ENCODE results near the gene SCCPDH. TPM values are rescaled to one million over a fixed set of nuclear protein-coding genes. Genes with fewer than 3 reads are reported as not detected.

Gene SCCPDH
- total RNA-seq, 1 experiment from 2014 or later: 42.3 TPM

DNA sequence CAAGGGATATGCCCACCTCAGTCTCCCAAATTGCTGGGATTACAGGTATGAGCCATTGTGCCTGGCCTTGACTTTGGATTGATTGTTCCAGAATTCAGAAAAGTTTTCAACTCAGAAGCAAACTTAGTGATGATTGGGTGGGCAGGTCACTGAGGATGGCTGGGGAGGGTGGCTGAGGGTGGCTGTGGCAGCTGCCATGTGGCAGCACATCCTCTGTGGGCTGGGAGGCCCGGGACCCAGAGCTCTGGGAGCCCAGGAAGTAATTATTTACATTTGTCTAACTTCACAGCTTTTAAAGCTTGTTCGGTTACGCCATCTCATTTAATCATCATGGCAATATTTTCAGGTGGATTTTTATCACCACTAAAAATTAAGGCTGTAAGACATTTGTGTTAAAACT lies 76.1 kb downstream of the SCCPDH start:
- H3K9ac ChIP-seq (ENCODE audit: low read length): no peak overlapping the region
- H4K20me1 ChIP-seq (ENCODE audit: insufficient read depth, low read depth, low read length): no peaks in the 10 kb centered on the region
- H3K79me2 ChIP-seq (ENCODE audit: low read length): no peaks in the 10 kb centered on the region
- no peaks in the 10 kb centered on the region for H3K4me1 ChIP-seq (ENCODE audit: low read length)
- H2AFZ ChIP-seq (ENCODE audit: low read length): no peak overlapping the region
- H3K9me2 ChIP-seq (replicated peaks; ENCODE audit: insufficient read depth, low read length): no peaks in the 10 kb centered on the region
- H3K27ac ChIP-seq (ENCODE audit: low read length): no peak overlapping the region
- H3K4me3 ChIP-seq (ENCODE audit: low read length): no peak overlapping the region
- H3K36me3 ChIP-seq (ENCODE audit: insufficient read depth, low read length): no peaks in the 10 kb centered on the region
- no peak overlapping the region for H3K4me2 ChIP-seq (ENCODE audit: low read depth, low read length, poor library complexity, severe bottlenecking)
- no peaks in the 10 kb centered on the region for H3K9me3 ChIP-seq (ENCODE audit: low read length)
- no peak for DNase-seq
- H3K27me3 ChIP-seq (ENCODE audit: low read length): no peaks in the 10 kb centered on the region

DNA sequence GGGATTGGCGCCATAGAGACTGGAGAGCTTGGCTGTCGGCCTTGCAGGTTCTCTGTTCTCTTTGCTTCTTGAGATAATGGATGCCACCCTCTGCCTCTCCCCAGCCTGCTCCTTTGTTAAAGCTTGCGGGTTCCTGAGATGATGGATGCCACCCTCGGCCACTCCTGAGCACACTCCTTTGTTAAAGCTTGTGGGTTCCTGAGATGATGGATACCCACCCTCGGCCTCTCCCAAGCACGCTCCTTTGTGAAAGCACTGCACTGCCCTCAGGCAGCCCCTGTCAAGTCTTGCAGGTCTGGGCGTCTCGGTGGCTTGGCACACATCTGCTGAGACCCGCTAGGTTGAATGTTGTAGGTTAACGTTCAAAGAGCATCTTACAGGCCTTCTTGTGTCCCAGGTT lies 76.5 kb downstream of the SCCPDH start:
- H3K4me1 ChIP-seq (ENCODE audit: low read length): no peaks in the 10 kb centered on the region
- H3K36me3 ChIP-seq (ENCODE audit: insufficient read depth, low read length): no peaks in the 10 kb centered on the region
- H3K27ac ChIP-seq (ENCODE audit: low read length): no peak overlapping the region
- H3K4me3 ChIP-seq (ENCODE audit: low read length): no peak overlapping the region
- no peaks in the 10 kb centered on the region for H3K27me3 ChIP-seq (ENCODE audit: low read length)
- no peaks in the 10 kb centered on the region for H3K9me2 ChIP-seq (replicated peaks; ENCODE audit: insufficient read depth, low read length)
- H2AFZ ChIP-seq (ENCODE audit: low read length): no peak overlapping the region
- no peaks in the 10 kb centered on the region for H3K9me3 ChIP-seq (ENCODE audit: low read length)
- H4K20me1 ChIP-seq (ENCODE audit: insufficient read depth, low read depth, low read length): no peaks in the 10 kb centered on the region
- no peak overlapping the region for H3K9ac ChIP-seq (ENCODE audit: low read length)
- no peak for DNase-seq
- H3K79me2 ChIP-seq (ENCODE audit: low read length): no peaks in the 10 kb centered on the region
- no peak overlapping the region for H3K4me2 ChIP-seq (ENCODE audit: low read depth, low read length, poor library complexity, severe bottlenecking)

DNA sequence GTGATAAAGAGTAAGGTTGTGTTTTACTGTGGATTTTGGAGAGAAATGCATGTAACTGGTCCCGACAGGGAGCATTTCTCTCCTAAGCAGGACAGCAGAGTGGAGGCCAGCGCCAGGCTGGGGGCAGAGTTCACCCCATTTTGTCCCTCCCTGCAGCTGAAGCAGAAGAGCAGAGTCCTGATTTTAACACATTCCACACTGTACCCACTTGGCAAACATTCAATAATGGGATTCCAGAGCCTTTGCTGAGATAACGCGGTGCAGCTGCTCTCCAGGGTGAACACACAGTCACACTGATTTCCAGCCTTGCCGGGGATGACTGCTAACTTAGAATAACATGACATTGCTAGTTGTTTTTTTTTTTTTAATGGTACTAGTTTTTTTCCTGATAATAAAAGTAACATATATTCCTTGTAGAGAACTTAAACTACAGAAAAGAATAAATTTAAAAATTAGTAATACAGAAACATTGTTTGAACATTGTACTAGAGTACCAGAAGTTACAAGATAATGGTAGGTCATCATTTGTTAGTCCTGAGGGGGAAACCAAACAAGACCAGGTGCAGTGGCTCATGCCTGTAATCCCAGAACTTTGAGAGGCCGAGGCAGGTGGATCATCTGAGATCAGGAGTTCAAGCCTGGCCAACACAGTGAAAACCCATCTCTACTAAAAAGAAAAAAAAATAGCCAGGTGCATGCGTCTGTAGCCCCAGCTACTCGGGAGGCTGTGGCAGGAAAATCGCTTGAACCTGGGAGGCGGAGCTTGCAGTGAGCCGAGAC lies 77.2 kb downstream of the SCCPDH start:
- Histone ChIP-seq H2AFZ (ENCODE audit: low read length) (no peak overlapping the region), H4K20me1 (ENCODE audit: insufficient read depth, low read depth, low read length) (no peaks in the 10 kb centered on the region), H3K27ac (ENCODE audit: low read length) (no peak overlapping the region), H3K79me2 (ENCODE audit: low read length) (no peaks in the 10 kb centered on the region), H3K27me3 (ENCODE audit: low read length) (no peaks in the 10 kb centered on the region), H3K36me3 (ENCODE audit: insufficient read depth, low read length) (no peaks in the 10 kb centered on the region), H3K9ac (ENCODE audit: low read length) (no peak overlapping the region), H3K4me1 (ENCODE audit: low read length) (no peaks in the 10 kb centered on the region), H3K4me3 (ENCODE audit: low read length) (no peak overlapping the region), H3K4me2 (ENCODE audit: low read depth, low read length, poor library complexity, severe bottlenecking) (no peak overlapping the region), H3K9me3 (ENCODE audit: low read length) (no peaks in the 10 kb centered on the region), H3K9me2 (replicated peaks; ENCODE audit: insufficient read depth, low read length) (no peaks in the 10 kb centered on the region)
- DNase-seq: no peak

DNA sequence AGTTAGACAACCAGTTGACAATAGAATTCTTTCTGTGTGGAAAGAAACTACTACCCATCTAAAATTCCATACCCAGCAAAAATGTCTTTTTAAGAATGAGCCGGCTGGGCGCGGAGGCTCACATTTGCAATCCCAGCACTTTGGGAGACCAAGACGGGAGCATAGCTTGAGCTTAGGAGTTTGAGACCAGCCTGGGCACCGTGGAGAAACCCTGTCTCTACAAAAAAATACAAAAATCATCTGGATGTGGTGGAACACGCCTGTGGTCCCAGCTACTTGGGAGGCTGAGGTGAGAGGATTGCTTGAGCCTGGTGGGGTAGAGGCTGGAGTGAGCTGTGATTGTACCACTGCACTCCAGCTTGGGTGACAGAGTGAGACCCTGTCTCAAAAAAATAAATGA lies 79.2 kb downstream of the SCCPDH start:
- H3K9ac ChIP-seq (ENCODE audit: low read length): no peak overlapping the region
- H3K27me3 ChIP-seq (ENCODE audit: low read length): no peaks in the 10 kb centered on the region
- H3K36me3 ChIP-seq (ENCODE audit: insufficient read depth, low read length): no peaks in the 10 kb centered on the region
- no peak overlapping the region for H3K4me3 ChIP-seq (ENCODE audit: low read length)
- no peak overlapping the region for H3K27ac ChIP-seq (ENCODE audit: low read length)
- no peak for DNase-seq
- no peaks in the 10 kb centered on the region for H3K4me1 ChIP-seq (ENCODE audit: low read length)
- no peaks in the 10 kb centered on the region for H3K9me3 ChIP-seq (ENCODE audit: low read length)
- H3K9me2 ChIP-seq (replicated peaks; ENCODE audit: insufficient read depth, low read length): no peaks in the 10 kb centered on the region
- no peaks in the 10 kb centered on the region for H3K79me2 ChIP-seq (ENCODE audit: low read length)
- H2AFZ ChIP-seq (ENCODE audit: low read length): no peak overlapping the region
- no peak overlapping the region for H3K4me2 ChIP-seq (ENCODE audit: low read depth, low read length, poor library complexity, severe bottlenecking)
- H4K20me1 ChIP-seq (ENCODE audit: insufficient read depth, low read depth, low read length): no peaks in the 10 kb centered on the region

DNA sequence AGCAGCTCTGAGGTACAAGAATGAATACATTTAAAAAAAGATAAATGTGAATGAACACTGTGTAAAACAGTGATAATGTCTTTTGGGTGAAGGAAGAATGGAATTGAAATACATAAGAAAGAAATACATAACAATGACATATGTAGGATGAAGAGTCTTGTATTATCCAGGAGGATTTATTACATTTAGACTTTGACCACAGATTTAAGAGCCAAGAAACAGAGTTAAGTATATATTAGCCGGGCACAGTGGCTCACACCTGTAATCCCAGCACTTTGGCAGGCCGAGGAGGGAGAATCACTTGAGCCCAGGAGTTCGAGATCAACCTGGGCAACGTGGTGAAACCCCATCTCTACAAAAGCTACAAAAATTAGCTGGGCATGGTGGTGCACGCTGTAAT lies 79.7 kb downstream of the SCCPDH start:
- Histone ChIP-seq H3K4me3 (ENCODE audit: low read length) (no peak overlapping the region), H3K79me2 (ENCODE audit: low read length) (no peaks in the 10 kb centered on the region), H3K27me3 (ENCODE audit: low read length) (no peaks in the 10 kb centered on the region), H3K4me1 (ENCODE audit: low read length) (no peaks in the 10 kb centered on the region), H3K9me3 (ENCODE audit: low read length) (no peaks in the 10 kb centered on the region), H4K20me1 (ENCODE audit: insufficient read depth, low read depth, low read length) (no peaks in the 10 kb centered on the region), H3K9ac (ENCODE audit: low read length) (no peak overlapping the region), H3K27ac (ENCODE audit: low read length) (no peak overlapping the region), H3K4me2 (ENCODE audit: low read depth, low read length, poor library complexity, severe bottlenecking) (no peak overlapping the region), H3K9me2 (replicated peaks; ENCODE audit: insufficient read depth, low read length) (no peaks in the 10 kb centered on the region), H2AFZ (ENCODE audit: low read length) (no peak overlapping the region), H3K36me3 (ENCODE audit: insufficient read depth, low read length) (no peaks in the 10 kb centered on the region)
- no peak for DNase-seq

DNA sequence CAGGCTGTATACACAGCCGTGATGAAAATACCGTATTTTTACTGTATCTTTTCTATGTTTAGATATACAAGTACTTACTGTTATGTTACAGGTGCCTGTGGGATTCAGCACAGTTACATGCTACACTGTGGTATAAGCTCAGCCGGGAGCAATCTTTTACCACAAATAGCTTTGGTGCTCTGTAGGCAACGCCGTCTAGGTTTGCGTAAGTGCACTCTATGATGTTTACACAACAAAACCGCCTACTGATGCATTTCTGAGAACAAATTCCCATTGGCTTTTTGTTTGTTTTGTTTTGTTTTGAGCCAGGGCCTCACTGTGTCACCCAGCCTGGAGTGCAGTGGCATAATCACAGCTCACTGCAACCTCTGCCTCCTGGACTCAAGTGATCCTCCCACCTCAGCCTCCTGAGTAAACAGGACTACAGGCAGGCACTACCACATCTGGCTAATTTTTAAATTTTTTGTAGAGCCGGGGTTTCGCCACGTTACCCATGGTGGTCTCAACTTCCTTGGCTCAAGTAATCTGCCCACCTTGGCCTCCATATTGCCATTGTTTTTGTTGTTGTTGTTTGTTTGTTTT lies 81.0 kb downstream of the SCCPDH start:
- Histone ChIP-seq H3K4me2 (ENCODE audit: low read depth, low read length, poor library complexity, severe bottlenecking) (no peak overlapping the region), H4K20me1 (ENCODE audit: insufficient read depth, low read depth, low read length) (no peaks in the 10 kb centered on the region), H3K79me2 (ENCODE audit: low read length) (no peaks in the 10 kb centered on the region), H3K9me3 (ENCODE audit: low read length) (no peaks in the 10 kb centered on the region), H3K4me3 (ENCODE audit: low read length) (no peak overlapping the region), H3K27me3 (ENCODE audit: low read length) (no peaks in the 10 kb centered on the region), H3K36me3 (ENCODE audit: insufficient read depth, low read length) (no peaks in the 10 kb centered on the region), H3K9ac (ENCODE audit: low read length) (no peak overlapping the region), H2AFZ (ENCODE audit: low read length) (no peak overlapping the region), H3K4me1 (ENCODE audit: low read length) (no peaks in the 10 kb centered on the region), H3K27ac (ENCODE audit: low read length) (no peak overlapping the region), H3K9me2 (replicated peaks; ENCODE audit: insufficient read depth, low read length) (no peaks in the 10 kb centered on the region)
- DNase-seq: no peak

DNA sequence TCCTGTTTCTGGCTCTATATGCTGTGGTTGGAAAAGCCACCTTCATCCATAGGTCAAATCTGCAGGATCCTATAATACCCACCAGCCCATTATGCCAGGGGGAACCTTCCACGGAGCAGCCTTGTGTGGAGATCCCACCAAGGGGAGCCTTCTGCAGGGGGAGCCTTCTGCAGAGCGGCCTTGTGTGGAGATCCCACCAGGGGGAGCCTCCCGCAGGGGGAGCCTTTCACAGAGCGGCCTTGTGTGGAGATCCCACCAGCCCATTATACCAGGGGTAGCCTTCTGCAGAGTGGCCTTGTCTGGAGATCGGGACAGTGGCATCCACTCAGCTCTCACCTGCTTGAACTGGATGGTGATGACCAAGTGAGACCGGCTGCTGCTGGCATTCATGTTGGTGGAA lies 85.3 kb downstream of the SCCPDH start:
- no peaks in the 10 kb centered on the region for H3K9me2 ChIP-seq (replicated peaks; ENCODE audit: insufficient read depth, low read length)
- no peaks in the 10 kb centered on the region for H3K27me3 ChIP-seq (ENCODE audit: low read length)

DNA sequence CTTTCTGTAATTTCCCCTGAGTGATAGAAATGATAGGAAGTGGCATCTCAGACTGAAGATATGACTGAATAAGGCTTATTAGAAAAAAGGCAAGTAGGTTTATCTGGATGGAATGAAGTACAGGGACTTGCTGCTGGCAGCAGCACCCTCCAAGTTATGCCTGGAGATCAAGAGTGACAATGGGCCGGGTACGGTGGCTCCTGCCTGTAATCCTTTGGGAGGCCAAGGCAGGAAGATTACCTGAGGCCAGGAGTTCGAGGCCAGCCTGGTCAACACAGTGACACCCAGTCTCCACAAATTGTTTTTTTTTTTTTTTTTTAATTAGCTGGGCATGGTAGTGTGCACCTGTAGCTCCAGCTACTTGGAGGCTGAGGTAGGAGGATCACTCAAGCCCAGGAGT lies 87.8 kb downstream of the SCCPDH start:
- no peak overlapping the region for H3K4me2 ChIP-seq (ENCODE audit: low read depth, low read length, poor library complexity, severe bottlenecking)

More for the DNA sequence above, 85.3 kb downstream of the SCCPDH start:
- Histone ChIP-seq H2AFZ (ENCODE audit: low read length) (no peak overlapping the region), H4K20me1 (ENCODE audit: insufficient read depth, low read depth, low read length) (no peaks in the 10 kb centered on the region), H3K27ac (ENCODE audit: low read length) (no peak overlapping the region), H3K9ac (ENCODE audit: low read length) (no peak overlapping the region), H3K79me2 (ENCODE audit: low read length) (no peaks in the 10 kb centered on the region), H3K4me2 (ENCODE audit: low read depth, low read length, poor library complexity, severe bottlenecking) (no peak overlapping the region), H3K36me3 (ENCODE audit: insufficient read depth, low read length) (no peaks in the 10 kb centered on the region), H3K4me3 (ENCODE audit: low read length) (no peak overlapping the region), H3K4me1 (ENCODE audit: low read length) (no peaks in the 10 kb centered on the region), H3K9me3 (ENCODE audit: low read length) (no peaks in the 10 kb centered on the region)
- DNase-seq: peak; percentile 74

More for the DNA sequence above, 87.8 kb downstream of the SCCPDH start:
- Histone ChIP-seq H3K27me3 (ENCODE audit: low read length) (no peaks in the 10 kb centered on the region), H3K9ac (ENCODE audit: low read length) (no peak overlapping the region), H3K4me1 (ENCODE audit: low read length) (no peaks in the 10 kb centered on the region), H3K9me3 (ENCODE audit: low read length) (no peaks in the 10 kb centered on the region), H3K36me3 (ENCODE audit: insufficient read depth, low read length) (no peaks in the 10 kb centered on the region), H4K20me1 (ENCODE audit: insufficient read depth, low read depth, low read length) (no peaks in the 10 kb centered on the region), H3K79me2 (ENCODE audit: low read length) (no peaks in the 10 kb centered on the region), H3K4me3 (ENCODE audit: low read length) (no peak overlapping the region), H3K9me2 (replicated peaks; ENCODE audit: insufficient read depth, low read length) (no peaks in the 10 kb centered on the region), H2AFZ (ENCODE audit: low read length) (no peak overlapping the region), H3K27ac (ENCODE audit: low read length) (no peak overlapping the region)
- DNase-seq: no peak
